Activated CD4-positive, alpha-beta T cell treated with anti-CD3 and anti-CD28 coated beads, Interleukin-2, amount 10 ng/mL, durations not matched to agents 7 days and 5 days (primary cell): Measurements from ENCODE around the gene SLC34A3. TPM values are rescaled to one million over a fixed set of nuclear protein-coding genes. Genes with fewer than 3 reads are reported as not detected.
A peak's percentile ranks its signal among the peaks of the same experiment; 100 is the strongest.

Experiments used
- CTCF ChIA-PET: fragments of 350-600 bp; sonication (Branson Sonifier 250); formaldehyde crosslinking; loops from one replicate; lab custom pipeline; 2021; ENCODE audit warnings: antibody characterized with exemption; lab: Charles Lee
- POLR2A ChIA-PET: fragments of 350-600 bp; sonication (Branson Sonifier 250); formaldehyde crosslinking; loops from one replicate; lab custom pipeline; 2021; ENCODE audit warnings: antibody characterized with exemption; lab: Charles Lee
- DNase-seq: peaks from one replicate; pipeline ENCODE4 v3.0.0-alpha.2; 2020
- H3K27ac Mint-ChIP-seq: one replicate; pipeline ENCODE4 v1.8.0; 2021; ENCODE audit warnings: mild to moderate bottlenecking, moderate library complexity, mixed read lengths
- H3K27me3 Mint-ChIP-seq: one replicate; pipeline ENCODE4 v1.8.0; 2021; ENCODE audit warnings: mixed read lengths
- H3K36me3 Mint-ChIP-seq: one replicate; pipeline ENCODE4 v1.8.0; 2021; ENCODE audit warnings: low read depth, mixed read lengths
- H3K4me1 Mint-ChIP-seq: one replicate; pipeline ENCODE4 v1.8.0; 2021; ENCODE audit warnings: mixed read lengths
- H3K4me3 Mint-ChIP-seq: one replicate; pipeline ENCODE4 v1.8.0; 2021; ENCODE audit warnings: mild to moderate bottlenecking, moderate library complexity, mixed read lengths
- H3K9me3 Mint-ChIP-seq: one replicate; pipeline ENCODE4 v1.8.0; 2021; ENCODE audit warnings: mixed read lengths
- total RNA-seq, 2 experiments: library from RNA; stranded (reverse); gene quantifications; one replicate each; pipeline ENCODE4 v1.2.3, GENCODE V29; 2021

SLC34A3 gene
- total RNA-seq, 2 experiments from 2014 or later, result not detected

DNA sequence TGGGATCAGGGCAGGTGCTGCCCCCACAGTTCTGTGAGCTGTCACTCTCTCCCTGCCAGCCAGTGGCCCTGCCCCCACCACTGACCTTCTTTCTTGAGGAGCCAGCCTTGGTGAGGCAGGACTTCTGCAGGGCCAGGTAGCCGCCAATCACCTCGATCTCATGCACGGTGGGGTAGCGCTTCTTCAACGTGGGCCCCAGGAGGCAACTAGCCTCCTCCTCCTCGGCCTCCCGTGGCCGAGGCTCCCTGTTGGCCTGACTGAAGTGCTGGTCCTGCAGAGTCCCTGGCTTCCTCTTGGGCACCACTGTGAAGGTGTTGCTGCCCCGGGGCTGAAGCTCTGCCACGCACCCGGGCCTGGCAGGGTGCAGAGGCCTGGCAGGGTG is 31.8 kb upstream of the SLC34A3 start:
- Mint-ChIP-seq H3K9me3 (no peaks in the 10 kb centered on the region), H3K4me1 (peaks cover 21% of the 10 kb centered on the region), H3K27ac (no peak overlapping the region), H3K36me3 (peaks cover 4% of the 10 kb centered on the region), H3K4me3 (peak overlapping the region; percentile 44), H3K27me3 (no peaks in the 10 kb centered on the region)
- POLR2A ChIA-PET, result no interaction called here
- CTCF ChIA-PET, result interaction anchor here (2.3 kb wide), 1 partner anchor 9 kb away, joined by 6 read pairs; no protein-coding TSS in a partner anchor
- DNase-seq, result no peak

DNA sequence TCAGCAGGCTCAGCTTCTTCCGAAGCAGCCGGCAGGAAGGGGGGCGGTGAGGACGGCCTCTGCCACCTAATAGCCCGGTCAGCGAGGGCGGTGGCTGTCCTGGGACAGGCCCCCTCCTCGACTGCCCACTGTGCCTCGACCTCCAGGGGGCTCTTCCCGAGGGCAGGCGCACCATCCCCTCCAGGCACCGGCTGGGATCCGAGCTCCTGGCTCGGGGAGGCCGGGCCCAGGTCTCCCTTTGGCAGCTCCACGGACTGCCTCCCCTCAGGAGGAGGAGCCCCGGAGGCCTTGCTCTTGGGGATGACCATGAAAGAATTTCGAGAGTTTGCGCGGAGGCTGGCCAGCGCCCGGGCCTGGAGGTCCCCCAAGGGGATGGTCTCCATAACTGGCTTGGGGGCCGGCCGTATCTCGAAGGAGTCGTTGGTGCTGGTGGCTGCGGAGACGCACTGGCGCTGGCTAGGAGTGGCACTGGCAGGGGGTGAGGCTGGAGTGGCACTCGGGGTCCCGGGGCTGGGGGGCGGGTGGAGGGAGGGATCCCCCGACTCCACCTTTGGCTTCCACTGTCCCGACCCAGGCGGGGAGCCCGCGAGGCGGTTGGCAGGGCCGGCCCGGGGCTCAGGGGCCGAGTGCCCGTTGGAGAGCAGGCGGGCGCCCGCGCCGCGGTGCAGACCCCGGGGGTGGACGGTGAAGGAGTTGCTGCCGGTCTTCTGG is 31.1 kb upstream of the SLC34A3 start:
- H3K27ac Mint-ChIP-seq, result peak overlapping the region; percentile 78
- H3K9me3 Mint-ChIP-seq, result no peaks in the 10 kb centered on the region
- CTCF ChIA-PET, result interaction anchor here (0.5 to 2.3 kb wide), 2 partner anchors 10 to 87 kb away, joined by 4 to 6 read pairs; no protein-coding TSS in a partner anchor

GRCh38 chr9:137200311-137201204 is 30.1 kb upstream of the SLC34A3 start, which contains the start of gene TPRN:
TSS of gene TPRN (minus strand) at chr9:137200741. CDS start at chr9:137200711, 30 bp downstream.
- POLR2A ChIA-PET, result interaction anchor here (0.6 to 1.0 kb wide), 4 partner anchors 12 to 77 kb away, joined by 3 to 5 read pairs (median 3); partner anchors contain the start of genes ANAPC2 and SSNA1
- peak within 1 kb of the TSS; percentile 80 for H3K4me3 Mint-ChIP-seq
- H3K36me3 Mint-ChIP-seq, result peaks cover 4% of the 10 kb centered on the region

More for the DNA sequence above, 31.1 kb upstream of the SLC34A3 start:
- Mint-ChIP-seq H3K4me1 (peaks cover 27% of the 10 kb centered on the region), H3K4me3 (peak overlapping the region; percentile 74), H3K36me3 (peaks cover 4% of the 10 kb centered on the region), H3K27me3 (no peaks in the 10 kb centered on the region)
- DNase-seq, result no peak
- POLR2A ChIA-PET, result no interaction called here

GRCh38 chr9:137201205-137201868 is 29.4 kb upstream of the SLC34A3 start:
- Mint-ChIP-seq H3K36me3 (peaks cover 5% of the 10 kb centered on the region), H3K4me1 (peaks cover 35% of the 10 kb centered on the region), H3K9me3 (no peaks in the 10 kb centered on the region), H3K4me3 (peak overlapping the region; percentile 80), H3K27me3 (no peaks in the 10 kb centered on the region), H3K27ac (peak overlapping the region; percentile 82)
- POLR2A ChIA-PET, result interaction anchor here (0.6 to 1.0 kb wide), 4 partner anchors 13 to 347 kb away, joined by 3 to 5 read pairs (median 3); partner anchors contain the start of genes ANAPC2 and SSNA1
- CTCF ChIA-PET, result interaction anchor here (0.7 to 1.4 kb wide), 6 partner anchors 9 to 172 kb away, joined by 3 to 10 read pairs (median 4); partner anchors contain the start of genes ANAPC2, NRARP, RNF224 and SSNA1
- DNase-seq, result no peak

More at GRCh38 chr9:137200311-137201204, 30.1 kb upstream of the SLC34A3 start, which contains the start of gene TPRN:
- Mint-ChIP-seq H3K27me3 (no peaks in the 10 kb centered on the region), H3K27ac (peak within 1 kb of the TSS; percentile 82), H3K4me1 (peaks cover 30% of the 10 kb centered on the region), H3K9me3 (no peaks in the 10 kb centered on the region)
- CTCF ChIA-PET, result interaction anchor here (0.7 to 1.4 kb wide), 6 partner anchors 10 to 165 kb away, joined by 3 to 10 read pairs (median 4); partner anchors contain the start of genes ANAPC2, NRARP, RNF224 and SSNA1
- DNase-seq, result peak; percentile 100

DNA sequence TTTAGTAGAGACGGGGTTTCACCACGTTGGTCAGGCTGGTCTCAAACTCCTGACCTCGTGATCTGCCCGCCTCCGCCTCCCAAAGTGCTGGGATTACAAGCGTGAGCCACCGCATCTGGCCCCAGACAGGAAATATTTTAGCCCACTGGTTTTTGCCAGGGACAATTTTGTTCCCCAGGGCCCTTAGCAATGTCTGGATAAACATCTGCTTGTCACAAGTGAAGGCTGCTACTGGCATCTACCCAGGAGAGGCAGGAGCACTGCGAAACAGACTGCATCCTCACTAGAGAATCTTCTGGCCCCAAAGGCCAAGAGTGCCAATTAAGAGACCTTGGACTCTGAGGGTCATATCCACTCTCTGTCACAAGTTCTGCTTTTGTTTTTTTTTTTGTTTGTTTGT is 27.7 kb upstream of the SLC34A3 start:
- POLR2A ChIA-PET, result no interaction called here
- peaks cover 16% of the 10 kb centered on the region for H3K36me3 Mint-ChIP-seq
- H3K27ac Mint-ChIP-seq, result peak overlapping the region; percentile 25
- H3K4me3 Mint-ChIP-seq, result no peak overlapping the region
- peaks cover 47% of the 10 kb centered on the region for H3K4me1 Mint-ChIP-seq
- no peaks in the 10 kb centered on the region for H3K27me3 Mint-ChIP-seq
- H3K9me3 Mint-ChIP-seq, result no peaks in the 10 kb centered on the region
- CTCF ChIA-PET, result interaction anchor here (0.9 to 1.4 kb wide), 2 partner anchors 24 to 174 kb away, joined by 3 to 4 read pairs; partner anchors contain the start of gene RNF224
- DNase-seq, result no peak

DNA sequence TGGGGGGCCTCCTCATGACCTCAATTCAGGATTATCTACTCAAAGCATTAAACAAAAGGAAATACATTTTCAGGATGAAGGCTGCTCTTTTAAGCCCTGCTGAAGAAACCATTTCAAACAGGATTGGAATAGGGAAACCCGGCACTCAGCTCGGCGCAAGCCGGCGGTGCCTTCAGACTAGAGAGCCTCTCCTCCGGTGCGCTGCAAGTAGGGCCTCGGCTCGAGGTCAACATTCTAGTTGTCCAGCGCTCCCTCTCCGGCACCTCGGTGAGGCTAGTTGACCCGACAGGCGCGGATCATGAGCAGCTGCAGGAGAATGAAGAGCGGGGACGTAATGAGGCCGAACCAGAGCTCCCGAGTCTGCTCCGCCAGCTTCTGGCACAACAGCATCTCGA is 26.0 kb upstream of the SLC34A3 start:
- Mint-ChIP-seq H3K36me3 (peaks cover 20% of the 10 kb centered on the region), H3K27ac (peak overlapping the region; percentile 95), H3K4me3 (peak overlapping the region; percentile 93), H3K9me3 (no peaks in the 10 kb centered on the region), H3K27me3 (no peaks in the 10 kb centered on the region), H3K4me1 (peaks cover 48% of the 10 kb centered on the region)
- no peak for DNase-seq
- ChIA-PET CTCF (interaction anchor here (1.2 to 2.0 kb wide), 5 partner anchors 9 to 170 kb away, joined by 3 to 6 read pairs (median 5); no protein-coding TSS in a partner anchor), POLR2A (interaction anchor here (1.2 kb wide), 1 partner anchor 16 kb away, joined by 4 read pairs; the partner anchor contains the start of genes ANAPC2 and SSNA1)

GRCh38 chr9:137205126-137206069 is 25.3 kb upstream of the SLC34A3 start, which contains the start of the genes NDOR1 and TMEM203:
TSS of gene NDOR1 (plus strand) at chr9:137205700. CDS start at chr9:137205778, 78 bp downstream.
TSS of gene TMEM203 (minus strand) at chr9:137205648. CDS start at chr9:137205414, 234 bp downstream.
- CTCF ChIA-PET, result interaction anchor here (1.1 to 2.2 kb wide), 8 partner anchors 11 to 170 kb away, joined by 3 to 6 read pairs (median 4); partner anchors contain the start of genes ANAPC2, NPDC1 and SSNA1
- peaks cover 20% of the 10 kb centered on the region for H3K36me3 Mint-ChIP-seq

GRCh38 chr9:137206602-137207001 is 24.1 kb upstream of the SLC34A3 start:
- Mint-ChIP-seq H3K36me3 (peaks cover 20% of the 10 kb centered on the region), H3K27me3 (no peaks in the 10 kb centered on the region), H3K27ac (peak overlapping the region; percentile 95), H3K4me3 (peak overlapping the region; percentile 93), H3K4me1 (peaks cover 40% of the 10 kb centered on the region), H3K9me3 (no peaks in the 10 kb centered on the region)
- CTCF ChIA-PET, result interaction anchor here (0.6 to 2.2 kb wide), 8 partner anchors 9 to 160 kb away, joined by 3 to 5 read pairs (median 3); partner anchors contain the start of genes ANAPC2, NPDC1, RNF224 and SSNA1
- no peak for DNase-seq
- POLR2A ChIA-PET, result no interaction called here

More at GRCh38 chr9:137205126-137206069, 25.3 kb upstream of the SLC34A3 start, which contains the start of the genes NDOR1 and TMEM203:
- POLR2A ChIA-PET, result interaction anchor here (1.2 kb wide), 1 partner anchor 17 kb away, joined by 4 read pairs; the partner anchor contains the start of genes ANAPC2 and SSNA1
- H3K9me3 Mint-ChIP-seq, result no peaks in the 10 kb centered on the region
- peaks cover 48% of the 10 kb centered on the region for H3K4me1 Mint-ChIP-seq
- DNase-seq, result peak; percentile 95
- H3K27ac Mint-ChIP-seq, result peak within 1 kb of the TSS; percentile 95
- H3K4me3 Mint-ChIP-seq, result peak within 1 kb of the TSS; percentile 93
- H3K27me3 Mint-ChIP-seq, result no peaks in the 10 kb centered on the region

GRCh38 chr9:137211532-137211931 is 19.2 kb upstream of the SLC34A3 start:
- Mint-ChIP-seq H3K4me1 (peaks cover 15% of the 10 kb centered on the region), H3K27me3 (no peaks in the 10 kb centered on the region), H3K27ac (no peak overlapping the region), H3K9me3 (no peaks in the 10 kb centered on the region), H3K36me3 (peaks cover 16% of the 10 kb centered on the region), H3K4me3 (no peak overlapping the region)
- POLR2A ChIA-PET, result no interaction called here
- CTCF ChIA-PET, result no interaction called here
- no peak for DNase-seq

DNA sequence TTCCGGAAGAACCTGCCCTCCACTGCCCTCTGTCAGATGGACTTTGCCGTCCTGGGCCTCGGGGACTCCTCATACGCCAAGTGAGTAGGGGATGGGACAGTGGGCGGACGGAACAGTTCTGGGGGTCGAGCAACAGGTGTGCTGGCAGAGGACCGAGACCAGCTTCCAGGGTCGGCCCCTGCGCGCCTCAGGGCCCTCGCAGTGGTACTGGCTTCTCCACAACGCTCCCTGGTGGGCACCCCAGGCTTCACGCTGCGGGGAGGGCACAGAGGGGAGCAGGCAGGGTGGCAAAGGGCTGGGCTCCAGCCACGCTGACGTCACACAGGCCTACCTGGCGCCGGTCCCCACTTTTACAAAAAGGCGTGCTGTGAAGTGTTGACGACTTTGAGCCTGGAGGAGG is 18.2 kb upstream of the SLC34A3 start:
- Mint-ChIP-seq H3K4me1 (peaks cover 5% of the 10 kb centered on the region), H3K9me3 (no peaks in the 10 kb centered on the region), H3K27ac (no peak overlapping the region), H3K27me3 (no peaks in the 10 kb centered on the region), H3K36me3 (peaks cover 10% of the 10 kb centered on the region), H3K4me3 (no peak overlapping the region)
- ChIA-PET CTCF (interaction anchor here (0.6 kb wide), 1 partner anchor 93 kb away, joined by 3 read pairs; no protein-coding TSS in a partner anchor), POLR2A (no interaction called here)
- DNase-seq, result no peak
